H1 (cell line): ENCODE data around the gene RIMKLA. TPM values are rescaled to one million over a fixed set of nuclear protein-coding genes. Genes with fewer than 3 reads are reported as not detected.

Experiments
- CTCF ChIA-PET: fragments of 300-600 bp; sonication (Branson Sonifier 250); formaldehyde crosslinking; loops from one replicate; lab custom pipeline; 2021; ENCODE audit not compliant: partially characterized antibody; lab: Charles Lee
- POLR2A ChIA-PET: fragments of 300-600 bp; sonication (Branson Sonifier 250); formaldehyde crosslinking; loops from one replicate; lab custom pipeline; 2021; ENCODE audit warnings: inconsistent platforms; ENCODE audit not compliant: partially characterized antibody; lab: Charles Lee
- DNase-seq, 2 experiments: peaks; one replicate each; pipeline versions ENCODE4 v3.0.0 to v3.0.0-alpha.2; 2010 to 2022; ENCODE audit warnings: low spot score in 2 of 2, low read depth in 1 of 2, mixed read lengths in 1 of 2
- FAIRE-seq: peaks from 2 replicates; lab custom pipeline; 2011; peaks lifted over from hg19 to GRCh38; lab: Jason Lieb, UNC
- H2AFZ ChIP-seq: 2 replicates; pipeline ENCODE4 v1.8.1; 2012; ENCODE audit warnings: low read length, inconsistent platforms
- H2AK5ac ChIP-seq: 2 replicates; pipeline ENCODE4 v1.6.1; 2013; ENCODE audit warnings: low read depth, low read length
- H2BK120ac ChIP-seq: replicated peaks from 2 replicates; pipeline ENCODE3; 2013; ENCODE audit warnings: low read depth, low read length, inconsistent platforms
- H2BK12ac ChIP-seq: 2 replicates; pipeline ENCODE4 v1.6.1; 2013; ENCODE audit warnings: low read depth, low read length
- H2BK15ac ChIP-seq: 2 replicates; pipeline ENCODE4 v1.6.1; 2013; ENCODE audit warnings: low read length
- H2BK20ac ChIP-seq: 2 replicates; pipeline ENCODE4 v1.6.1; 2013; ENCODE audit warnings: low read length
- H2BK5ac ChIP-seq: 2 replicates; pipeline ENCODE4 v1.6.1; 2013; ENCODE audit warnings: low read depth, low read length
- H3K14ac ChIP-seq: 2 replicates; pipeline ENCODE4 v1.6.1; 2013; ENCODE audit warnings: inconsistent platforms; ENCODE audit not compliant: insufficient read length
- H3K18ac ChIP-seq: 2 replicates; pipeline ENCODE4 v1.6.1; 2013; ENCODE audit warnings: low read length; ENCODE audit errors: extremely low read depth
- H3K23ac ChIP-seq: 2 replicates; pipeline ENCODE4 v1.6.1; 2013; ENCODE audit warnings: inconsistent platforms; ENCODE audit not compliant: insufficient read length
- H3K23me2 ChIP-seq: 2 replicates; pipeline ENCODE4 v1.6.1; 2013; ENCODE audit warnings: low read depth, low read length
- H3K27ac ChIP-seq: 2 replicates; pipeline ENCODE4 v1.6.1; 2011; ENCODE audit warnings: low read depth, low read length, inconsistent platforms
- H3K27me3 ChIP-seq, 4 experiments: replicated peaks in 1 of 4; 1 replicate in 1 of 4; 2 replicates in 3 of 4; pipeline versions ENCODE4 v1.6.1 to v1.8.1; 2011 to 2013; ENCODE audit warnings: low read length in 3 of 4, mild to moderate bottlenecking in 3 of 4, inconsistent platforms in 2 of 4, mixed read lengths in 2 of 4, moderate library complexity in 1 of 4; ENCODE audit not compliant: control insufficient read depth in 3 of 4, insufficient read depth in 3 of 4; ENCODE audit errors: extremely low read depth in 1 of 4
- H3K36me3 ChIP-seq, 4 experiments: 2 replicates each; pipeline versions ENCODE4 v1.6.1 to v1.8.1; 2011 to 2013; ENCODE audit warnings: mild to moderate bottlenecking in 4 of 4, low read length in 3 of 4, moderate library complexity in 2 of 4, control low read depth in 1 of 4, inconsistent platforms in 1 of 4; ENCODE audit not compliant: insufficient read depth in 4 of 4, control insufficient read depth in 2 of 4
- H3K4ac ChIP-seq: replicated peaks from 2 replicates; pipeline ENCODE3; 2013; ENCODE audit warnings: low read length, low read depth, mixed read lengths, inconsistent platforms; ENCODE audit not compliant: insufficient read length
- H3K4me1 ChIP-seq, 4 experiments: replicated peaks in 1 of 4; 1 replicate in 1 of 4; 2 replicates in 3 of 4; pipeline versions ENCODE4 v1.6.1 to v1.8.1; 2011 to 2013; ENCODE audit warnings: low read length in 3 of 4, inconsistent platforms in 2 of 4, mixed read lengths in 1 of 4; ENCODE audit not compliant: insufficient read depth in 4 of 4, control insufficient read depth in 3 of 4
- H3K4me2 ChIP-seq, 2 experiments: 2 replicates each; pipeline versions ENCODE4 v1.6.1 to v1.8.1; 2011 to 2013; ENCODE audit warnings: low read depth in 2 of 2, low read length in 2 of 2, control low read depth in 1 of 2, inconsistent platforms in 1 of 2, mild to moderate bottlenecking in 1 of 2; ENCODE audit not compliant: insufficient read depth in 1 of 2
- H3K4me3 ChIP-seq, 4 experiments: fragments of 200-600, 300-600 bp in 1 of 4; sonication (generic), shearing (Covaris generic), sonication (Bioruptor Twin) in 1 of 4; 2 replicates each; pipeline versions ENCODE4 v1.5.1 to v1.8.1; 2011 to 2016; ENCODE audit warnings: low read length in 4 of 4, low read depth in 3 of 4, control low read depth in 2 of 4, inconsistent platforms in 2 of 4, mild to moderate bottlenecking in 2 of 4, mixed read lengths in 1 of 4, moderate library complexity in 1 of 4; ENCODE audit not compliant: insufficient read depth in 2 of 4; ENCODE audit errors: extremely low read depth in 1 of 4
- H3K56ac ChIP-seq: replicated peaks from 2 replicates; pipeline ENCODE3; 2013; ENCODE audit warnings: low read depth, mild to moderate bottlenecking, mixed read lengths, low read length, inconsistent platforms; ENCODE audit not compliant: insufficient read length
- H3K79me1 ChIP-seq: 2 replicates; pipeline ENCODE4 v1.6.1; 2013; ENCODE audit warnings: low read depth, low read length, control low read depth
- H3K79me2 ChIP-seq, 2 experiments: 2 replicates each; pipeline versions ENCODE4 v1.6.1 to v1.8.1; 2012 to 2013; ENCODE audit warnings: low read length in 2 of 2, mild to moderate bottlenecking in 2 of 2, inconsistent platforms in 1 of 2; ENCODE audit not compliant: insufficient read depth in 2 of 2, control insufficient read depth in 1 of 2
- H3K9ac ChIP-seq, 4 experiments: replicated peaks in 1 of 4; 1 replicate in 1 of 4; 2 replicates in 3 of 4; pipeline versions ENCODE4 v1.6.1 to v1.8.1; 2011 to 2013; ENCODE audit warnings: low read depth in 3 of 4, low read length in 3 of 4, control low read depth in 2 of 4, mild to moderate bottlenecking in 2 of 4, moderate library complexity in 2 of 4, inconsistent platforms in 1 of 4; ENCODE audit errors: extremely low read depth in 1 of 4
- H3K9me3 ChIP-seq, 2 experiments: 2 replicates each; pipeline versions ENCODE4 v1.6.1 to v1.8.1; 2012 to 2013; ENCODE audit warnings: mild to moderate bottlenecking in 2 of 2, moderate library complexity in 2 of 2, control low read depth in 1 of 2, inconsistent platforms in 1 of 2, low read depth in 1 of 2, low read length in 1 of 2, mixed read lengths in 1 of 2; ENCODE audit not compliant: insufficient read depth in 2 of 2
- H4K20me1 ChIP-seq, 2 experiments: replicated peaks in 1 of 2; 2 replicates each; pipeline versions ENCODE3 to v1.8.1; 2011 to 2013; ENCODE audit warnings: inconsistent platforms in 2 of 2, low read length in 2 of 2, mild to moderate bottlenecking in 1 of 2; ENCODE audit not compliant: insufficient read depth in 2 of 2, control insufficient read depth in 1 of 2
- H4K5ac ChIP-seq: 2 replicates; pipeline ENCODE4 v1.6.1; 2013; ENCODE audit warnings: low read length, low read depth, mixed read lengths, inconsistent platforms; ENCODE audit not compliant: insufficient read length
- H4K8ac ChIP-seq: 2 replicates; pipeline ENCODE4 v1.8.0; 2013; ENCODE audit warnings: mild to moderate bottlenecking, moderate library complexity, low read length, inconsistent platforms; ENCODE audit not compliant: insufficient read depth; ENCODE audit errors: extremely low read depth
- H4K91ac ChIP-seq: replicated peaks from 2 replicates; pipeline ENCODE3; 2013; ENCODE audit warnings: low read length, mixed read lengths, inconsistent platforms; ENCODE audit not compliant: insufficient read length
- ATF3 ChIP-seq: IDR thresholded peaks from 2 replicates; pipeline ENCODE4 v1.6.1; 2011; ENCODE audit warnings: low read depth, mild to moderate bottlenecking, low read length; ENCODE audit not compliant: insufficient read depth
- BACH1 ChIP-seq: IDR thresholded peaks from 2 replicates; pipeline ENCODE4 v1.6.1; 2012; ENCODE audit warnings: low read length, improper control_type of control experiment
- BRCA1 ChIP-seq: IDR thresholded peaks from 2 replicates; pipeline ENCODE4 v1.6.1; 2012; ENCODE audit warnings: low read depth, low read length, improper control_type of control experiment
- EGR1 ChIP-seq: IDR thresholded peaks from 2 replicates; pipeline ENCODE4 v1.6.1; 2011; ENCODE audit warnings: low read depth, low read length, borderline replicate concordance
- JUND ChIP-seq: IDR thresholded peaks from 2 replicates; pipeline ENCODE4 v1.6.1; 2011; ENCODE audit warnings: mild to moderate bottlenecking, improper control_type of control experiment, low read length
- NRF1 ChIP-seq: IDR thresholded peaks from 2 replicates; pipeline ENCODE4 v1.6.1; 2011; ENCODE audit warnings: mild to moderate bottlenecking, low read depth, low read length, improper control_type of control experiment
- POLR2A ChIP-seq, 2 experiments: IDR thresholded peaks; 1 replicate in 1 of 2; 2 replicates in 1 of 2; pipeline ENCODE4 v1.6.1; 2011; ENCODE audit warnings: low read depth in 2 of 2, low read length in 2 of 2, mild to moderate bottlenecking in 2 of 2; ENCODE audit errors: control extremely low read depth in 1 of 2
- POU5F1 ChIP-seq: IDR thresholded peaks from 2 replicates; pipeline ENCODE4 v1.6.1; 2011; ENCODE audit warnings: low read depth, mild to moderate bottlenecking, low read length, moderate library complexity
- SIX5 ChIP-seq: IDR thresholded peaks from 2 replicates; pipeline ENCODE4 v1.6.1; 2011; ENCODE audit warnings: mild to moderate bottlenecking, low read depth, low read length
- SP4 ChIP-seq: IDR thresholded peaks from 2 replicates; pipeline ENCODE4 v1.6.1; 2012; ENCODE audit warnings: low read length, inconsistent platforms
- SUZ12 ChIP-seq: fragments of 200-600 bp; sonication (generic); IDR thresholded peaks from 2 replicates; pipeline ENCODE4 v1.6.1; 2012; ENCODE audit warnings: mild to moderate bottlenecking, inconsistent platforms, low read length, moderate library complexity, mixed read lengths
- TAF7 ChIP-seq: optimal IDR thresholded peaks from 2 replicates; pipeline ENCODE3; 2011; ENCODE audit warnings: low read depth, mild to moderate bottlenecking, inconsistent platforms, low read length, moderate library complexity, borderline replicate concordance
- ZNF274 ChIP-seq: IDR thresholded peaks from 2 replicates; pipeline ENCODE4 v1.7.0; 2012; ENCODE audit warnings: low read length, borderline replicate concordance; ENCODE audit errors: extremely low read depth
- WGBS, 2 experiments: shearing (Covaris generic) in 1 of 2; methylation state at CpG; one replicate each; pipeline versions ENCODE4 v1.1.6 to v1.1.7; 2013 to 2015; ENCODE audit warnings: low lambda C conversion rate in 2 of 2, mixed read lengths in 2 of 2, inconsistent platforms in 1 of 2, low coverage in 1 of 2, missing lambda C conversion rate in 1 of 2; ENCODE audit not compliant: insufficient replicate concordance in 2 of 2, insufficient coverage in 1 of 2, insufficient read length in 1 of 2; ENCODE audit errors: extremely low coverage in 1 of 2, missing lambda C conversion rate in 1 of 2; 5-methylcytosine and 5-hydroxymethylcytosine counted together
- polyA plus RNA-seq, 7 experiments: library from polyadenylated mRNA; depleted of rRNA in 3 of 7; stranded (reverse) in 5 of 7; unstranded in 2 of 7; fragments of >200 nt in 5 of 7; fragments of 200-250 nt in 2 of 7; gene quantifications; 1 replicate in 5 of 7; 2 replicates in 1 of 7; 4 replicates in 1 of 7; pipeline versions ENCODE4 v1.2.1 to v1.2.3, GENCODE V29; 2011 to 2013; ENCODE audit warnings: missing spikeins in 2 of 7, mixed read lengths in 2 of 7
- total RNA-seq: library from RNA; stranded (reverse); fragmentation: NEBNext Ultra II Directional; extraction: Animal tissue kit (Norgen Biotek cat#: 25700); gene quantifications from 2 replicates; pipeline ENCODE4 v1.2.1, GENCODE V29; 2021

The RIMKLA gene
- total and polyA plus RNA-seq, 2 of the 8 experiments (the other 6 are each of a cell fraction or from before 2014, with no cell fraction given) = 3.2 to 5.8 TPM

GRCh38 chr1:42368096-42368795, 12.3 kb upstream of the RIMKLA start:
- H3K18ac ChIP-seq = no peak overlapping the region
- H2AFZ ChIP-seq = no peak overlapping the region
- H3K4me1 ChIP-seq = 0 out of 7 replicates have a peak, but pooled peaks cover 0 to 2% (median 0%) of the 10 kb centered on the region in 4 experiments
- no peaks in the 10 kb centered on the region for H3K9me3 ChIP-seq
- H4K91ac ChIP-seq = no peak overlapping the region
- no peak overlapping the region for H4K8ac ChIP-seq
- no peaks in the 10 kb centered on the region for H3K79me1 ChIP-seq
- H3K27ac ChIP-seq = no peak overlapping the region
- no peaks in the 10 kb centered on the region for H3K79me2 ChIP-seq
- H3K4me3 ChIP-seq = no peak overlapping the region
- H3K14ac ChIP-seq = no peak overlapping the region
- no peak overlapping the region for H4K5ac ChIP-seq
- POLR2A ChIA-PET = no interaction called here
- H3K4me2 ChIP-seq = no peak overlapping the region
- H3K9ac ChIP-seq = no peak overlapping the region
- no peaks in the 10 kb centered on the region for H3K23me2 ChIP-seq
- H2BK120ac ChIP-seq = no peak overlapping the region
- FAIRE-seq (no peak), DNase-seq (no peak)
- H2BK12ac ChIP-seq = no peak overlapping the region
- no peak overlapping the region for H2AK5ac ChIP-seq
- H3K27me3 ChIP-seq = 0 out of 7 replicates have a peak, but pooled peaks cover 0 to 3% (median 0%) of the 10 kb centered on the region in 4 experiments
- no peak overlapping the region for H2BK15ac ChIP-seq
- H2BK20ac ChIP-seq = no peak overlapping the region
- H3K56ac ChIP-seq = no peak overlapping the region
- CTCF ChIA-PET = no interaction called here
- no peak overlapping the region for H2BK5ac ChIP-seq
- no peaks in the 10 kb centered on the region for H4K20me1 ChIP-seq
- no peak overlapping the region for H3K4ac ChIP-seq
- WGBS, 2 experiments = 85% methylated on average over 7 of the region's 7 CpGs; no CpG with 5 or more reads in 1 of the 2 experiments
- H3K23ac ChIP-seq = no peak overlapping the region
- H3K36me3 ChIP-seq = no peaks in the 10 kb centered on the region
- TF ChIP-seq SIX5 = no peak
- TF ChIP-seq EGR1 = no peak
- TF ChIP-seq POU5F1 = no peak
- TF ChIP-seq JUND = no peak
- TF ChIP-seq BACH1 = no peak
- no peak for TF ChIP-seq SP4
- TF ChIP-seq BRCA1 = no peak
- TF ChIP-seq ZNF274 = no peak
- no peak for TF ChIP-seq NRF1
- TF ChIP-seq SUZ12 = no peak
- no peak for TF ChIP-seq TAF7
- TF ChIP-seq POLR2A (IDR thresholded peaks at IDR 0.05; ENCODE audit: control extremely low read depth in 1 of 2, low read depth in 2 of 2, low read length in 2 of 2) = no peak
- no peak for TF ChIP-seq ATF3
